ENCODE data around the gene BACE2. TPM values are rescaled to one million over a fixed set of nuclear protein-coding genes. Genes with fewer than 3 reads are reported as not detected.

Gene BACE2
- total and polyA plus RNA-seq, 2 of the 13 experiments (the other 11 are each of a cell fraction or from before 2014, with no cell fraction given), result 0.07 to 0.11 TPM

DNA sequence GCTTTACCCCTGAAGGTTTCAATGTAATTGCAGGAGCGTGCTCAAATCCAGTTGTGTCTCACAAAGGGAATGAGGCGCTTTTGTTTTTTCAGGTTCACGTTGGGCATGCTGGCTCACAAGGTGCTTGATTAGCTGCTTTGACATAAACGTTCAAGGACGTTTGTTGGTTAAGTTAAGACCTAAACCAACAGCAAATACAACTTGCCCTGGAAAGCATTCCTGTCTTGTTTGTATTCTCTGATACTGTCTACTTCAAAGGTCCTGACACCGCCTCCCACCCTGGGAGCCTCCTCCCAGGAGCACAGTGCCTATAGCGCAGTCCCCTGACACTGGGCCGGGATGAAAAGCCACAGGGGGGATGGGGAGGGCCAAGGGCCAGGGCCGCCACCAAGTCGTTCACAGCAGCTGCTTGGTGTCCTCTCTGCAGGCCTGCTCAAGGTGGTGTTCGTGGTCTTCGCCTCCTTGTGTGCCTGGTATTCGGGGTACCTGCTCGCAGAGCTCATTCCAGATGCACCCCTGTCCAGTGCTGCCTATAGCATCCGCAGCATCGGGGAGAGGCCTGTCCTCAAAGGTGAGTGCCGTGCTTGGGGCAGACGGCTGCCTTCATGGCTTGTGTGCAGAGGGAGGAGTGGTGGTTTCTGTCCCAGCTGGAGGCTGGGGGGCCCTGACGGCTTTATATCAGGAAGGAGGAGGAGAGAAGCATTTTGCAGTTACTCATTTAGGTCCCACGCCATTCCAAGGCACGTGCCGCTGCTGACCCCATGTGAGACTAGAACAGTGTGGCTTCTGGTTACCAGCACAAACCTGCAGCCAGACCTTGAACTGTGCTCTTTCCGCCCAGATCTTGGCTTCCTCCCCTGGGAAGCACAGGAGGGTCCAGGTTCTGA, 154.8 kb downstream of the BACE2 start (continued):
- TF ChIP-seq PAX8 (CRISPR knock-in tag; IDR thresholded peaks at IDR 0.05; ENCODE audit: borderline replicate concordance), result no peak
- no peak for TF ChIP-seq PHF5A (CRISPR knock-in tag; IDR thresholded peaks at IDR 0.05; ENCODE audit: low read depth, unreplicated experiment)
- no peak for TF ChIP-seq IKZF4 (CRISPR knock-in tag; IDR thresholded peaks at IDR 0.05; ENCODE audit: borderline replicate concordance, low read depth, not compliant biosample characterization)
- TF ChIP-seq TGIF2 (CRISPR knock-in tag; IDR thresholded peaks at IDR 0.05), result peak; percentile 89; the same call in 1 of the 2 replicates
- TF ChIP-seq ZNF276 (CRISPR knock-in tag; IDR thresholded peaks at IDR 0.05; ENCODE audit: low read depth), result 0 out of 2 replicates have a peak, but pooled peaks have one; percentile 11
- TF ChIP-seq RXRA (CRISPR knock-in tag; IDR thresholded peaks at IDR 0.05), result peak; percentile 86
- no peak for TF ChIP-seq RFX1 (IDR thresholded peaks at IDR 0.05)
- no peak for TF ChIP-seq ATF7 (IDR thresholded peaks at IDR 0.05)
- TF ChIP-seq ATF7 (CRISPR knock-in tag; IDR thresholded peaks at IDR 0.05), result no peak
- TF ChIP-seq NONO (IDR thresholded peaks at IDR 0.05), result no peak
- TF ChIP-seq NONO (CRISPR knock-in tag; conservative IDR thresholded peaks at IDR 0.05), result peak; percentile 95
- no peak for TF ChIP-seq GZF1 (CRISPR knock-in tag; IDR thresholded peaks at IDR 0.05)
- TF ChIP-seq, protein P1, sequence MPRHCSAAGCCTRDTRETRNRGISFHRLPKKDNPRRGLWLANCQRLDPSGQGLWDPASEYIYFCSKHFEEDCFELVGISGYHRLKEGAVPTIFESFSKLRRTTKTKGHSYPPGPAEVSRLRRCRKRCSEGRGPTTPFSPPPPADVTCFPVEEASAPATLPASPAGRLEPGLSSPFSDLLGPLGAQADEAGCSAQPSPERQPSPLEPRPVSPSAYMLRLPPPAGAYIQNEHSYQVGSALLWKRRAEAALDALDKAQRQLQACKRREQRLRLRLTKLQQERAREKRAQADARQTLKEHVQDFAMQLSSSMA (CRISPR knock-in tag; IDR thresholded peaks at IDR 0.05), result peak; percentile 64; the same call in 1 of the 2 replicates
- peak; percentile 45; the same call in 1 of the 2 replicates for TF ChIP-seq ZNF564 (CRISPR knock-in tag; IDR thresholded peaks at IDR 0.05)
- no peak for TF ChIP-seq EZH2 (conservative IDR thresholded peaks at IDR 0.05; ENCODE audit: low read depth, low read length)
- TF ChIP-seq DNMT1 (CRISPR knock-in tag; IDR thresholded peaks at IDR 0.05), result no peak
- TF ChIP-seq NFE2L2 (IDR thresholded peaks at IDR 0.05; ENCODE audit: low read length), result no peak
- TF ChIP-seq ZC3H13 (CRISPR knock-in tag; IDR thresholded peaks at IDR 0.05), result peak; percentile 86
- no peak for TF ChIP-seq MAZ (IDR thresholded peaks at IDR 0.05; ENCODE audit: borderline replicate concordance, low read depth, low read length)
- TF ChIP-seq MAZ (CRISPR knock-in tag; IDR thresholded peaks at IDR 0.05; ENCODE audit: low read depth), result peak; percentile 77
- TF ChIP-seq, protein P2, sequence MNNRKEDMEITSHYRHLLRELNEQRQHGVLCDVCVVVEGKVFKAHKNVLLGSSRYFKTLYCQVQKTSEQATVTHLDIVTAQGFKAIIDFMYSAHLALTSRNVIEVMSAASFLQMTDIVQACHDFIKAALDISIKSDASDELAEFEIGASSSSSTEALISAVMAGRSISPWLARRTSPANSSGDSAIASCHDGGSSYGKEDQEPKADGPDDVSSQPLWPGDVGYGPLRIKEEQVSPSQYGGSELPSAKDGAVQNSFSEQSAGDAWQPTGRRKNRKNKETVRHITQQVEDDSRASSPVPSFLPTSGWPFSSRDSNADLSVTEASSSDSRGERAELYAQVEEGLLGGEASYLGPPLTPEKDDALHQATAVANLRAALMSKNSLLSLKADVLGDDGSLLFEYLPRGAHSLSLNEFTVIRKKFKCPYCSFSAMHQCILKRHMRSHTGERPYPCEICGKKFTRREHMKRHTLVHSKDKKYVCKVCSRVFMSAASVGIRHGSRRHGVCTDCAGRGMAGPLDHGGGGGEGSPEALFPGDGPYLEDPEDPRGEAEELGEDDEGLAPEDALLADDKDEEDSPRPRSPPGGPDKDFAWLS (CRISPR knock-in tag; IDR thresholded peaks at IDR 0.05; ENCODE audit: borderline replicate concordance), result no peak
